Breast epithelium (tissue), 4 donors: Measurements from ENCODE around the gene TMEM161B. TPM values are rescaled to one million over a fixed set of nuclear protein-coding genes. Genes with fewer than 3 reads are reported as not detected.
"Not testable (repeated sequence)": the region's sequence is repeated elsewhere in the genome, so short reads cannot be mapped to it uniquely, and the experiment has no call there.

Experiments
- DNase-seq, 2 donors: peaks; one replicate each; pipeline ENCODE4 v3.0.0-alpha.2; 2019; ENCODE audit warnings: low spot score in 2 of 2
- H3K27ac ChIP-seq, 2 donors: fragments of 200-600 bp; sonication (generic) in 1 of 2; one replicate each; pipeline ENCODE4 v1.5.1; 2016 to 2019; ENCODE audit warnings: mild to moderate bottlenecking in 1 of 2
- H3K27me3 ChIP-seq, 2 donors: fragments of 200-600 bp; sonication (generic) in 1 of 2; one replicate each; pipeline versions ENCODE4 v1.5.1 to v1.6.0; 2017 to 2019; ENCODE audit warnings: control low read depth in 1 of 2, mild to moderate bottlenecking in 1 of 2
- H3K36me3 ChIP-seq: fragments of 200-600 bp; one replicate; pipeline ENCODE4 v1.5.1; 2019
- H3K4me1 ChIP-seq, 2 donors: fragments of 200-600 bp; sonication (generic); one replicate each; pipeline ENCODE4 v1.5.1; 2016 to 2019; ENCODE audit warnings: control low read depth in 1 of 2
- H3K4me3 ChIP-seq, 3 donors: fragments of 200-600 bp; sonication (generic); 1 replicate in 2 of 3; 2 replicates in 1 of 3; pipeline ENCODE4 v1.5.1; 2016 to 2019; ENCODE audit warnings: mild to moderate bottlenecking in 3 of 3, moderate library complexity in 2 of 3
- H3K9me3 ChIP-seq, 2 donors: fragments of 200-600 bp; sonication (generic) in 1 of 2; one replicate each; pipeline ENCODE4 v1.5.1; 2016 to 2019; ENCODE audit warnings: control low read depth in 1 of 2
- CTCF ChIP-seq, 3 donors: fragments of 450-650 bp; IDR thresholded peaks; one replicate each; pipeline ENCODE4 v1.5.1; 2016 to 2017; ENCODE audit warnings: antibody characterized with exemption in 3 of 3, mild to moderate bottlenecking in 3 of 3, moderate library complexity in 3 of 3
- POLR2A ChIP-seq: fragments of 450-650 bp; IDR thresholded peaks from one replicate; pipeline ENCODE4 v1.6.1; 2016; ENCODE audit warnings: antibody characterized with exemption, mild to moderate bottlenecking, moderate library complexity
- POLR2AphosphoS5 ChIP-seq, 3 donors: sonication (generic); formaldehyde crosslinking; IDR thresholded peaks; one replicate each; pipeline ENCODE4 v1.6.1; 2017; ENCODE audit warnings: antibody characterized with exemption in 3 of 3
- intact Hi-C: fragments of 100-400 bp; cut with DNase I; formaldehyde crosslinking; loops from one replicate; pipeline ENCODE4 v1.15.1; 2023; ENCODE audit warnings: low total_unique reads
- total RNA-seq, 3 donors: library from RNA; depleted of rRNA; stranded (reverse); fragments of >200 nt; gene quantifications; one replicate each; pipeline ENCODE4 v1.1.0, GENCODE V29; 2016

TMEM161B gene
- total RNA-seq, 3 donors from 2014 or later, result 13.1 to 31.8 (median 28.5) TPM

GRCh38 chr5:88190106-88190834 lies 78.4 kb downstream of the TMEM161B start:
- no peak overlapping the region for H3K4me3 ChIP-seq
- no peak for TF ChIP-seq POLR2AphosphoS5 (IDR thresholded peaks at IDR 0.05)
- TF ChIP-seq POLR2A, result no peak
- no peak for TF ChIP-seq CTCF (IDR thresholded peaks at IDR 0.05)
- intact Hi-C loops, result no loop called here
- no peak overlapping the region for H3K27ac ChIP-seq
- H3K36me3 ChIP-seq, result no peaks in the 10 kb centered on the region
- H3K27me3 ChIP-seq, result no peaks in the 10 kb centered on the region
- DNase-seq, result no peak
- peaks cover 26 to 39% of the 10 kb centered on the region in 2 donors for H3K9me3 ChIP-seq
- no peaks in the 10 kb centered on the region for H3K4me1 ChIP-seq

GRCh38 chr5:88189484-88189883 lies 79.2 kb downstream of the TMEM161B start:
- peaks cover 26 to 39% of the 10 kb centered on the region in 2 donors for H3K9me3 ChIP-seq
- H3K27ac ChIP-seq, H3K36me3 ChIP-seq, H3K27me3 ChIP-seq, H3K4me1 ChIP-seq, intact Hi-C loops, H3K4me3 ChIP-seq, DNase-seq: not testable (repeated sequence)

- Histone ChIP-seq H3K4me3 (no peak overlapping the region), H3K4me1 (no peaks in the 10 kb centered on the region), H3K27ac (no peak overlapping the region), H3K9me3 (peaks cover 26 to 39% of the 10 kb centered on the region in 2 donors), H3K27me3 (no peaks in the 10 kb centered on the region), H3K36me3 (no peaks in the 10 kb centered on the region)
- TF ChIP-seq POLR2A (no peak), POLR2AphosphoS5 (IDR thresholded peaks at IDR 0.05) (no peak), CTCF (IDR thresholded peaks at IDR 0.05) (no peak)
- intact Hi-C loops, result no loop called here
- DNase-seq, result no peak
These were observed 80.0 kb downstream of the TMEM161B start for GRCh38 chr5:88188458-88189132.

GRCh38 chr5:88183255-88183654 lies 85.4 kb downstream of the TMEM161B start:
- Histone ChIP-seq H3K36me3 (no peaks in the 10 kb centered on the region), H3K9me3 (peaks cover 4 to 16% of the 10 kb centered on the region in 2 donors), H3K27ac (no peak overlapping the region), H3K4me1 (no peaks in the 10 kb centered on the region), H3K27me3 (no peaks in the 10 kb centered on the region), H3K4me3 (no peak overlapping the region)
- DNase-seq, result no peak
- TF ChIP-seq POLR2A (no peak), CTCF (IDR thresholded peaks at IDR 0.05) (no peak), POLR2AphosphoS5 (IDR thresholded peaks at IDR 0.05) (no peak)
- intact Hi-C loops, result no loop called here

GRCh38 chr5:88177486-88177885 lies 91.2 kb downstream of the TMEM161B start:
- H3K9me3 ChIP-seq, DNase-seq, intact Hi-C loops, H3K36me3 ChIP-seq, H3K4me3 ChIP-seq, H3K4me1 ChIP-seq, H3K27me3 ChIP-seq, H3K27ac ChIP-seq: not testable (repeated sequence)
